B cell (primary cell): ENCODE data around the gene CAAP1. TPM values are rescaled to one million over a fixed set of nuclear protein-coding genes. Genes with fewer than 3 reads are reported as not detected.

Source experiments
- ATAC-seq: fragments of 200-7000 bp; cut with Tn5 transposase; one replicate; pipeline ENCODE4 v1.10.0; 2021; ENCODE audit warnings: low read depth, mild to moderate bottlenecking, moderate number of reproducible peaks, moderate library complexity
- CTCF ChIA-PET: fragments of 350-600 bp; sonication (Branson Sonifier 250); formaldehyde crosslinking; loops from one replicate; lab custom pipeline; 2021; ENCODE audit warnings: antibody characterized with exemption, inconsistent platforms; lab: Charles Lee
- POLR2A ChIA-PET: fragments of 350-600 bp; sonication (Branson Sonifier 250); formaldehyde crosslinking; loops from one replicate; lab custom pipeline; 2021; ENCODE audit warnings: antibody characterized with exemption; lab: Charles Lee
- DNase-seq: peaks from one replicate; pipeline ENCODE4 v3.0.0; 2013
- H2AFZ ChIP-seq: 2 replicates; pipeline ENCODE4 v1.6.1; 2012; ENCODE audit warnings: mild to moderate bottlenecking, low read depth, low read length; ENCODE audit not compliant: insufficient read depth, poor library complexity, severe bottlenecking
- H3K27ac ChIP-seq, 2 donors: 1 replicate in 1 of 2; 2 replicates in 1 of 2; pipeline ENCODE4 v1.5.1; 2012 to 2013; ENCODE audit warnings: low read length in 2 of 2, mild to moderate bottlenecking in 2 of 2, moderate library complexity in 1 of 2
- H3K27me3 ChIP-seq, 4 experiments: fragments of 200-600 bp in 1 of 4; sonication (generic) in 1 of 4; replicated peaks in 1 of 4; 1 replicate in 2 of 4; 2 replicates in 2 of 4; pipeline versions ENCODE4 v1.6.1 to v1.7.0; 2013 to 2016; ENCODE audit warnings: low read length in 3 of 4, mild to moderate bottlenecking in 2 of 4, mixed read lengths in 1 of 4, moderate library complexity in 1 of 4; ENCODE audit not compliant: insufficient read depth in 4 of 4, control insufficient read depth in 3 of 4; ENCODE audit errors: control extremely low read depth in 1 of 4
- H3K36me3 ChIP-seq, 2 experiments: replicated peaks in 1 of 2; 1 replicate in 1 of 2; 2 replicates in 1 of 2; pipeline versions ENCODE4 v1.6.1 to v1.7.1; 2013; ENCODE audit warnings: low read length in 1 of 2; ENCODE audit not compliant: insufficient read depth in 2 of 2, control insufficient read depth in 1 of 2; ENCODE audit errors: control extremely low read depth in 1 of 2, extremely low read depth in 1 of 2
- H3K4me1 ChIP-seq, 2 donors: fragments of 200-600 bp in 1 of 2; sonication (generic) in 1 of 2; 1 replicate in 1 of 2; 2 replicates in 1 of 2; pipeline versions ENCODE4 v1.5.1 to v1.6.1; 2013 to 2017; ENCODE audit warnings: low read length in 2 of 2; ENCODE audit not compliant: control insufficient read depth in 2 of 2, insufficient read depth in 2 of 2
- H3K4me2 ChIP-seq: replicated peaks from 2 replicates; pipeline ENCODE3; 2012; ENCODE audit warnings: mild to moderate bottlenecking, low read depth, low read length; ENCODE audit not compliant: poor library complexity, severe bottlenecking
- H3K4me3 ChIP-seq, 5 experiments: fragments of 200-600 bp in 1 of 5; sonication (generic) in 1 of 5; 1 replicate in 3 of 5; 2 replicates in 2 of 5; pipeline versions ENCODE4 v1.5.1 to v1.7.0; 2011 to 2016; ENCODE audit warnings: low read length in 4 of 5, mild to moderate bottlenecking in 4 of 5, low read depth in 2 of 5, control low read depth in 1 of 5, moderate library complexity in 1 of 5; ENCODE audit not compliant: insufficient read depth in 1 of 5; ENCODE audit errors: control extremely low read depth in 1 of 5, extremely low read depth in 1 of 5
- H3K79me2 ChIP-seq: fragments of 200-600 bp; sonication (generic); one replicate; pipeline ENCODE4 v1.6.0; 2016; ENCODE audit warnings: low read length; ENCODE audit not compliant: control insufficient read depth, insufficient read depth
- H3K9ac ChIP-seq: fragments of 200-600 bp; sonication (generic); 2 replicates; pipeline ENCODE4 v1.6.1; 2017; ENCODE audit warnings: mild to moderate bottlenecking, low read length, moderate library complexity
- H3K9me3 ChIP-seq, 3 donors: one replicate each; pipeline versions ENCODE4 v1.6.1 to v1.7.1; 2013; ENCODE audit warnings: low read length in 2 of 3; ENCODE audit not compliant: control insufficient read depth in 2 of 3, insufficient read depth in 1 of 3; ENCODE audit errors: control extremely low read depth in 1 of 3
- H4K20me1 ChIP-seq: 2 replicates; pipeline ENCODE4 v1.6.0; 2012; ENCODE audit warnings: mild to moderate bottlenecking, low read length; ENCODE audit not compliant: insufficient read depth, control insufficient read depth, poor library complexity, severe bottlenecking
- H3K27ac Mint-ChIP-seq: one replicate; pipeline ENCODE4 v1.8.0; 2021; ENCODE audit warnings: mixed read lengths
- H3K27me3 Mint-ChIP-seq: one replicate; pipeline ENCODE4 v1.8.0; 2021; ENCODE audit warnings: mixed read lengths
- H3K4me1 Mint-ChIP-seq: one replicate; pipeline ENCODE4 v1.8.0; 2021; ENCODE audit warnings: mixed read lengths
- H3K4me3 Mint-ChIP-seq: one replicate; pipeline ENCODE4 v1.8.0; 2021; ENCODE audit warnings: mixed read lengths
- H3K9me3 Mint-ChIP-seq: one replicate; pipeline ENCODE4 v1.8.0; 2022; ENCODE audit warnings: mixed read lengths; ENCODE audit not compliant: insufficient read depth
- CTCF ChIP-seq: fragments of 200-600 bp; IDR thresholded peaks from one replicate; pipeline ENCODE4 v1.8.0; 2022; ENCODE audit warnings: antibody characterized with exemption, mild to moderate bottlenecking
- EZH2 ChIP-seq: IDR thresholded peaks from 2 replicates; pipeline ENCODE4 v1.6.1; 2012; ENCODE audit warnings: borderline replicate concordance, low read depth, mild to moderate bottlenecking, moderate library complexity, low read length; ENCODE audit not compliant: insufficient read depth, poor library complexity, severe bottlenecking
- WGBS: methylation state at CpG from one replicate; pipeline ENCODE4 v1.1.5; 2013; ENCODE audit warnings: missing lambda C conversion rate; ENCODE audit not compliant: insufficient coverage; 5-methylcytosine and 5-hydroxymethylcytosine counted together
- intact Hi-C: fragments of 100-400 bp; cut with micrococcal nuclease; formaldehyde crosslinking; loops from one replicate; pipeline ENCODE4 v1.10.0; 2022
- polyA plus RNA-seq: library from polyadenylated mRNA; depleted of rRNA; stranded (reverse); fragments of >200 nt; gene quantifications from 2 replicates; pipeline ENCODE4 v1.2.3, GENCODE V29; 2012
- total RNA-seq, 2 donors: library from RNA; stranded (reverse); fragments of 120-200 nt in 1 of 2; gene quantifications; 1 replicate in 1 of 2; 2 replicates in 1 of 2; pipeline versions ENCODE4 v1.2.3 to v1.2.4, GENCODE V29; 2013 to 2022

The CAAP1 gene
- total and polyA plus RNA-seq, 2 donors (not counting 1 experiment from before 2014, with no cell fraction given): 8.5 to 13.3 TPM

GRCh38 chr9:26814799-26815198 is 77.8 kb downstream of the CAAP1 start:
- Histone ChIP-seq H3K9me3 (no peaks in the 10 kb centered on the region), H3K36me3 (no peaks in the 10 kb centered on the region), H3K4me3 (no peak overlapping the region), H3K79me2 (no peaks in the 10 kb centered on the region), H3K27me3 (no peaks in the 10 kb centered on the region), H3K4me1 (no peaks in the 10 kb centered on the region), H3K9ac (no peak overlapping the region), H3K27ac (no peak overlapping the region), H2AFZ (no peak overlapping the region), H4K20me1 (no peaks in the 10 kb centered on the region), H3K4me2 (no peak overlapping the region)
- ChIA-PET CTCF (no interaction called here), POLR2A (no interaction called here)
- DNase-seq: no peak
- Mint-ChIP-seq H3K4me1 (no peaks in the 10 kb centered on the region), H3K4me3 (no peak overlapping the region), H3K27ac (no peak overlapping the region), H3K9me3 (peaks cover 4% of the 10 kb centered on the region), H3K27me3 (peaks cover 12% of the 10 kb centered on the region)
- no peak for ATAC-seq
- intact Hi-C loops: no loop called here
- WGBS: no CpG with 5 or more reads among the region's 2 CpGs
- no peak for TF ChIP-seq EZH2
- no peak for TF ChIP-seq CTCF

- H3K4me1 Mint-ChIP-seq: no peaks in the 10 kb centered on the region
- H4K20me1 ChIP-seq: no peaks in the 10 kb centered on the region
- no peaks in the 10 kb centered on the region for H3K36me3 ChIP-seq
- H3K27ac Mint-ChIP-seq: no peak overlapping the region
- H3K79me2 ChIP-seq: no peaks in the 10 kb centered on the region
- H2AFZ ChIP-seq: no peak overlapping the region
- peaks cover 4% of the 10 kb centered on the region for H3K9me3 Mint-ChIP-seq
- DNase-seq (no peak), ATAC-seq (no peak)
- no peak overlapping the region for H3K4me2 ChIP-seq
- H3K27ac ChIP-seq: no peak overlapping the region
- no peak overlapping the region for H3K4me3 ChIP-seq
- ChIA-PET POLR2A (no interaction called here), CTCF (no interaction called here)
- intact Hi-C loops: no loop called here
- TF ChIP-seq EZH2 (no peak), CTCF (no peak)
- no peak overlapping the region for H3K4me3 Mint-ChIP-seq
- peaks cover 12% of the 10 kb centered on the region for H3K27me3 Mint-ChIP-seq
- no peak overlapping the region for H3K9ac ChIP-seq
- H3K9me3 ChIP-seq: no peaks in the 10 kb centered on the region
- no peaks in the 10 kb centered on the region for H3K27me3 ChIP-seq
- H3K4me1 ChIP-seq: no peaks in the 10 kb centered on the region
Observed at GRCh38 chr9:26813247-26813646, 79.4 kb downstream of the CAAP1 start.
